ENCODE data around the gene USHBP1. TPM values are rescaled to one million over a fixed set of nuclear protein-coding genes. Genes with fewer than 3 reads are reported as not detected.

USHBP1 gene
- total RNA-seq, 6 experiments from 2014 or later: 0.81 to 3.6 (median 1.7) TPM

- intact Hi-C loops (cut with DNase I): no loop called here
- Histone ChIP-seq H3K4me1 (peaks cover 0 to 57% (median 25%) of the 10 kb centered on the region in 4 donors), H3K27ac (peak overlapping the region; percentile 37 to 83 (median 81)), H3K36me3 (no peaks in the 10 kb centered on the region), H3K4me3 (peak overlapping the region; percentile 83 to 97 (median 96)), H3K9me3 (no peaks in the 10 kb centered on the region), H3K27me3 (no peaks in the 10 kb centered on the region)
- DNase-seq (peak; percentile 70 to 87 (median 85)), ATAC-seq (peak; percentile 28 to 54 (median 38))
- WGBS (ENCODE audit: insufficient coverage, low coverage, low lambda C conversion rate, missing lambda C conversion rate): 3% methylated on average over 24 of the region's 52 CpGs
- no peak for TF ChIP-seq POLR2A (IDR thresholded peaks at IDR 0.05)
- no peak for TF ChIP-seq CTCF (IDR thresholded peaks at IDR 0.05)
Measured at GRCh38 chr19:17243830-17244617, 20.5 kb downstream of the USHBP1 start.

- Histone ChIP-seq H3K27me3 (no peaks in the 10 kb centered on the region), H3K4me3 (peak overlapping the region; percentile 83 to 97 (median 96)), H3K4me1 (peaks cover 0 to 61% (median 26%) of the 10 kb centered on the region in 4 donors), H3K9me3 (no peaks in the 10 kb centered on the region), H3K36me3 (peaks cover 0 to 1% (median 0%) of the 10 kb centered on the region in 4 donors), H3K27ac (peak overlapping the region; percentile 37 to 83 (median 81))
- ATAC-seq (peak; percentile 56 to 73 (median 60)), DNase-seq (peak; percentile 84 to 96 (median 94))
- TF ChIP-seq POLR2A (IDR thresholded peaks at IDR 0.05) (no peak), CTCF (IDR thresholded peaks at IDR 0.05) (no peak)
- intact Hi-C loops (cut with DNase I): no loop called here
- no CpG with 5 or more reads among the region's 8 CpGs for WGBS (ENCODE audit: insufficient coverage, low coverage, low lambda C conversion rate, missing lambda C conversion rate)
Measured at GRCh38 chr19:17243211-17243829, 21.2 kb downstream of the USHBP1 start.

GRCh38 chr19:17242431-17243208, 21.9 kb downstream of the USHBP1 start:
- ATAC-seq (no peak), DNase-seq (no peak)
- peak overlapping the region in 2 of 3 donors; percentile 37 to 81 for H3K27ac ChIP-seq
- TF ChIP-seq CTCF (IDR thresholded peaks at IDR 0.05) (no peak), POLR2A (IDR thresholded peaks at IDR 0.05) (no peak)
- peaks cover 0 to 7% (median 2%) of the 10 kb centered on the region in 4 donors for H3K36me3 ChIP-seq
- H3K4me3 ChIP-seq: peak overlapping the region; percentile 83 to 97 (median 96)
- H3K9me3 ChIP-seq: no peaks in the 10 kb centered on the region
- no peaks in the 10 kb centered on the region for H3K27me3 ChIP-seq
- 40% methylated on average over 2 of the region's 8 CpGs for WGBS (ENCODE audit: insufficient coverage, low coverage, low lambda C conversion rate, missing lambda C conversion rate)
- intact Hi-C loops (cut with DNase I): no loop called here
- peaks cover 0 to 61% (median 27%) of the 10 kb centered on the region in 4 donors for H3K4me1 ChIP-seq

GRCh38 chr19:17240826-17241399, 23.6 kb downstream of the USHBP1 start:
- Histone ChIP-seq H3K4me3 (peak overlapping the region in 2 of 3 donors; percentile 31 to 96), H3K27ac (peak overlapping the region in 1 of 3 donors; percentile 81), H3K4me1 (peaks cover 0 to 62% (median 22%) of the 10 kb centered on the region in 4 donors), H3K36me3 (peaks cover 0 to 8% (median 2%) of the 10 kb centered on the region in 4 donors), H3K9me3 (no peaks in the 10 kb centered on the region), H3K27me3 (no peaks in the 10 kb centered on the region)
- intact Hi-C loops (cut with DNase I): no loop called here
- 40% methylated on average over 2 of the region's 6 CpGs for WGBS (ENCODE audit: insufficient coverage, low coverage, low lambda C conversion rate, missing lambda C conversion rate)
- TF ChIP-seq CTCF (IDR thresholded peaks at IDR 0.05): no peak
- TF ChIP-seq POLR2A (IDR thresholded peaks at IDR 0.05): no peak
- DNase-seq (no peak), ATAC-seq (no peak)

Data from right lobe of liver (tissue), 6 donors.